ENCODE data around the gene ADCYAP1R1. TPM values are rescaled to one million over a fixed set of nuclear protein-coding genes. Genes with fewer than 3 reads are reported as not detected.

ADCYAP1R1 gene
- total RNA-seq, 2 donors from 2014 or later = 1.4 to 2.5 TPM

DNA sequence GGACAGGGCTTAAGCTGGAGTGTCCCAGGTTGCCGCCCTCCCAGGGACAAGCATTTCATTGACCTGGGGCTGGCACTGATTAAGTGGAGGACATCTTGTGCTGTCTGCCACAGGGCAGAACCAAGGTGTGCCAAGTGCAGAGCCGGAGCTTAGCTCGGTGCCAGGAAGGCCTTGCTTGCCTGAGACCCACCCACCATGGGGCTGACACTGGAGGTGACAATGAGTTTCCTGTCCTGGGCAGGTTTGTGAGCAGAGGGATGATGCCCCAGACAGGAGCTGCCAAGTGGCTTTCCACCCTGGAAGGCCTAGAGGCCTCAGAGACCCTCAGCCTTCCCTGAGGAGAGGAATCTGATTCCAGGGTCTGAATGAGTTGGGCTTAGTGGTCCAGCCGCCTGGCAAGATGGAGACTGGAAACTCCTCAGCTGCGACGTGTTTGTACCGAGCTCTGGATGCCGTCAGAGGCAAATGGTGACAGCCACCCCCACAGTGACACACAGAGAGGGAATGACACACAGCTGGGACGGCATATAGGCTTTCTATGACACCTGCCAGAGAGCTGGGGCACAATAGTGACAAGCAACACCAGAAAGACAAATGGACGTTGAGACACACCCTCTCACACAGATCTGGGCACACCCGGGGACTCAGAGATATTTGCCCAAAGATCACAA is 2.6 kb downstream of the ADCYAP1R1 start:
- Histone ChIP-seq H3K4me3 (no peak overlapping the region), H3K36me3 (no peaks in the 10 kb centered on the region), H3K9me3 (no peaks in the 10 kb centered on the region), H3K27ac (no peak overlapping the region), H3K4me1 (ENCODE audit: control insufficient read depth in 1 of 2, low read depth in 2 of 2) (peaks cover 0 to 9% of the 10 kb centered on the region in 2 donors), H3K27me3 (replicated peaks; ENCODE audit: insufficient read depth) (no peaks in the 10 kb centered on the region)
- ATAC-seq (ENCODE audit: insufficient number of reproducible peaks, low FRiP score, low read depth) (no peak), DNase-seq (ENCODE audit: low spot score) (no peak)
- TF ChIP-seq, protein P1, sequence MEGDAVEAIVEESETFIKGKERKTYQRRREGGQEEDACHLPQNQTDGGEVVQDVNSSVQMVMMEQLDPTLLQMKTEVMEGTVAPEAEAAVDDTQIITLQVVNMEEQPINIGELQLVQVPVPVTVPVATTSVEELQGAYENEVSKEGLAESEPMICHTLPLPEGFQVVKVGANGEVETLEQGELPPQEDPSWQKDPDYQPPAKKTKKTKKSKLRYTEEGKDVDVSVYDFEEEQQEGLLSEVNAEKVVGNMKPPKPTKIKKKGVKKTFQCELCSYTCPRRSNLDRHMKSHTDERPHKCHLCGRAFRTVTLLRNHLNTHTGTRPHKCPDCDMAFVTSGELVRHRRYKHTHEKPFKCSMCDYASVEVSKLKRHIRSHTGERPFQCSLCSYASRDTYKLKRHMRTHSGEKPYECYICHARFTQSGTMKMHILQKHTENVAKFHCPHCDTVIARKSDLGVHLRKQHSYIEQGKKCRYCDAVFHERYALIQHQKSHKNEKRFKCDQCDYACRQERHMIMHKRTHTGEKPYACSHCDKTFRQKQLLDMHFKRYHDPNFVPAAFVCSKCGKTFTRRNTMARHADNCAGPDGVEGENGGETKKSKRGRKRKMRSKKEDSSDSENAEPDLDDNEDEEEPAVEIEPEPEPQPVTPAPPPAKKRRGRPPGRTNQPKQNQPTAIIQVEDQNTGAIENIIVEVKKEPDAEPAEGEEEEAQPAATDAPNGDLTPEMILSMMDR (IDR thresholded peaks at IDR 0.05) = no peak

DNA sequence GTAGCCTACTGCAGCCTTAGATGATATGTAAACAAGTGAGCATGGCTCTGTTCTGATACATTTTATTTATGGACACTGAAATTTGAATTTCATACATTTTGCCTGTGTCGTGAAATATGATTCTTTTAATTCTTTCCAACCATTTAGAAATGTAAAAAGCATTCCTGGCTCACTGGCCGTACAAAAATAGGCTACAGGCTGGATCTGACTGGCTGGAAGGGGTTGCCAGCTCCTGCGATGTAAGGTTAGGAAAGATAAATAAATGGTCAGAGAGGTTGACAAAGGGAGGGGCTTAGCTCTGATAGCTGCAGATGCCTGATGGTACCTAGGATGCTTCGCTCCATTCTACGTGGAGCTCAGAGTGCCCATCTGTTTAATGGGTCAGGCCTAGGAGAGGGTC is 3.4 kb downstream of the ADCYAP1R1 start:
- TF ChIP-seq, protein P1 (IDR thresholded peaks at IDR 0.05) = no peak
- Histone ChIP-seq H3K4me3 (no peak overlapping the region), H3K9me3 (no peaks in the 10 kb centered on the region), H3K27me3 (replicated peaks; ENCODE audit: insufficient read depth) (no peaks in the 10 kb centered on the region), H3K27ac (no peak overlapping the region), H3K36me3 (no peaks in the 10 kb centered on the region), H3K4me1 (ENCODE audit: control insufficient read depth in 1 of 2, low read depth in 2 of 2) (peaks cover 0 to 9% of the 10 kb centered on the region in 2 donors)
- DNase-seq (ENCODE audit: low spot score) (no peak), ATAC-seq (ENCODE audit: insufficient number of reproducible peaks, low FRiP score, low read depth) (no peak)

DNA sequence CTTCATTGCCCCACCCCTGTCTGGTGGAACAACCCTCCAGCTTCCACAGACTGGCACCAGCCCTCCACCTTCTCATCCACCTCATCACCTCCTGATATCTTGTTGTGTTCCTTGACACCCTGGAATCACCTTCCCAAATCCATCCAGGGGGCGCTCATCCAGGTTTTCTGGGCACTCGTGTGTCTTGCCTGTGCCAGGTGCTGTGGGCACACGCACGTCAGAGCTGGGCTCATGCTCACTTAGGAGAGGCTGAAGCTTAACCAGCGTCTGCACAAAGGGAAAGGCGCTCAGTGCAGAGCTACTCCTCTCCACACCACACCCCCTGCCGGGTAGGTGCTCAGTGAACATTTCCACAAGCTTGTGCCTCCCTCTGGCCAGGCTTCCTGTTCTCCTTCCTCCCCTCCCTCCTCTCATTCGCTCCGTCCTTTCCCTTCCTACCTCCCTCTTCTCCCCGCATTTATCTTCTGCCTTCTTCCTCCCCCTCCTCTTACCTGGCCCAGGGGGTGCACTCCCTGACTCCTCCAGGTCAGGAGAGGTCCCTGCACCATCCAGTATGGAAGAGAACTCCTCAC is 4.8 kb downstream of the ADCYAP1R1 start:
- TF ChIP-seq, protein P1 (IDR thresholded peaks at IDR 0.05) = no peak
- Histone ChIP-seq H3K27ac (no peak overlapping the region), H3K36me3 (no peaks in the 10 kb centered on the region), H3K4me1 (ENCODE audit: control insufficient read depth in 1 of 2, low read depth in 2 of 2) (peaks cover 0 to 9% of the 10 kb centered on the region in 2 donors), H3K27me3 (replicated peaks; ENCODE audit: insufficient read depth) (no peaks in the 10 kb centered on the region), H3K9me3 (no peaks in the 10 kb centered on the region), H3K4me3 (no peak overlapping the region)
- ATAC-seq (ENCODE audit: insufficient number of reproducible peaks, low FRiP score, low read depth) (no peak), DNase-seq (ENCODE audit: low spot score) (no peak)

DNA sequence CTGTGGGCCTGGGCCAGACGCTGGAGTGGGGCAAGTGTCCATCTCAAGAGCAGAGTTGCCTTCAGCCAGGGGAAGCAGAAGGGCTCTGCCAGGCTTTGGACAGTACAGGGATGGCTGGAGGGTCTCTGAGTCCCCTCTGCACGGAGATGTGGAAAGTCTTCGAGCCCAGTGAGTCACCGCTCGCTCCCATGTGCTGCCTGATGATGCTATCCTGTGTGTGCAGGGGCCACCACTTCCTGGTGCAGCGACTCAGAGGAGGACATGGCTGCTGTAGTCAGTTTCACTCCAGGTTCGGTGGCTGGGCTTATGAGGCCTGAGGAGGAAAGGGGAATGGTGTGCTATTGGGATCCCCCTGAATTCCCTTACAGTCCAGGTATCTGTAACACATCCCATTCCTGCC is 6.0 kb downstream of the ADCYAP1R1 start:
- Histone ChIP-seq H3K4me3 (no peak overlapping the region), H3K27me3 (replicated peaks; ENCODE audit: insufficient read depth) (no peaks in the 10 kb centered on the region), H3K36me3 (no peaks in the 10 kb centered on the region), H3K4me1 (ENCODE audit: control insufficient read depth in 1 of 2, low read depth in 2 of 2) (no peaks in the 10 kb centered on the region), H3K27ac (no peak overlapping the region), H3K9me3 (no peaks in the 10 kb centered on the region)
- TF ChIP-seq, protein P1 (IDR thresholded peaks at IDR 0.05) = no peak
- DNase-seq (ENCODE audit: low spot score) (no peak), ATAC-seq (ENCODE audit: insufficient number of reproducible peaks, low FRiP score, low read depth) (no peak)

DNA sequence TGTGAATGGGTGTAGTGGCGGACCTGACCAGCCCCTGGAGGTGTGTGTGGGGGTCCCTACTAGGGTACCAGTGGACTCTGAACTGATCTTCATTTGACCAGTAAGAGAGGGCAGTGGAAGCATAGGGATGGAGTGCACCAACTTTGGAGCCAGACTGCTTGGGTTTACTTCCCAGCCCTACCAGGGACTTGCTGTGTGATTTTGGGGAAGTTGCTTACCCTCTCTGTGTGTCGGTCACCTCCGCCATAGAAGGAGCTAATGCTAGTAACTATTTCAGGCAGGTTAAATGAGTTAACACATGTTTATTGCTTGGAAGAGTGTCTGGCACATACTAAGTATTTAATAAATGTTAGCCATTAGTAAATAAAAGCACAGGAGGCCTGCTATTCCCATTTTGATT is 6.6 kb downstream of the ADCYAP1R1 start:
- Histone ChIP-seq H3K36me3 (no peaks in the 10 kb centered on the region), H3K27me3 (replicated peaks; ENCODE audit: insufficient read depth) (no peaks in the 10 kb centered on the region), H3K27ac (no peak overlapping the region), H3K4me3 (no peak overlapping the region), H3K9me3 (no peaks in the 10 kb centered on the region), H3K4me1 (ENCODE audit: control insufficient read depth in 1 of 2, low read depth in 2 of 2) (no peaks in the 10 kb centered on the region)
- TF ChIP-seq, protein P1 (IDR thresholded peaks at IDR 0.05) = no peak
- ATAC-seq (ENCODE audit: insufficient number of reproducible peaks, low FRiP score, low read depth) (no peak), DNase-seq (ENCODE audit: low spot score) (no peak)

All from thoracic aorta (tissue), 2 donors.